HT-29 (cell line): Measurements from ENCODE around the gene CRYBB1. TPM values are rescaled to one million over a fixed set of nuclear protein-coding genes. Genes with fewer than 3 reads are reported as not detected.
A peak's percentile ranks its signal among the peaks of the same experiment; 100 is the strongest.

ENCODE experiments used
- DNase-seq: peaks from one replicate; pipeline ENCODE4 v3.0.0-alpha.2; 2015; ENCODE audit warnings: low spot score
- total RNA-seq: library from RNA; depleted of rRNA; stranded (reverse); fragments of >200 nt; shearing (Covaris generic); gene quantifications from 2 replicates; pipeline ENCODE4 v1.2.3, GENCODE V29; 2014

CRYBB1 gene
- total RNA-seq, 1 experiment from 2014 or later = not detected

GRCh38 chr22:26606611-26607010 lies 11.2 kb downstream of the CRYBB1 start:
- no peak for DNase-seq

- DNase-seq = no peak
Measured at GRCh38 chr22:26604368-26604767, 13.5 kb downstream of the CRYBB1 start.

- DNase-seq = no peak
Measured at GRCh38 chr22:26602127-26602526, 15.7 kb downstream of the CRYBB1 start.

GRCh38 chr22:26601726-26602125 lies 16.1 kb downstream of the CRYBB1 start:
- no peak for DNase-seq

- DNase-seq = no peak
Measured at GRCh38 chr22:26599505-26599904, 18.3 kb downstream of the CRYBB1 start.

GRCh38 chr22:26597480-26597879 lies 20.3 kb downstream of the CRYBB1 start:
- DNase-seq = no peak

- DNase-seq = no peak
Measured at GRCh38 chr22:26597026-26597425, 20.8 kb downstream of the CRYBB1 start.

- DNase-seq = no peak
Measured at GRCh38 chr22:26593763-26594162, 24.1 kb downstream of the CRYBB1 start.

GRCh38 chr22:26592421-26592891 lies 25.4 kb downstream of the CRYBB1 start:
- peak; percentile 39 for DNase-seq

GRCh38 chr22:26589845-26590736 lies 27.7 kb downstream of the CRYBB1 start, which contains the start of gene TPST2:
Gene TPST2, minus strand, starts transcription at chr22:26590132. Its CDS starts 48,502 bp downstream, at chr22:26541630.
- peak; percentile 57 for DNase-seq

- peak; percentile 25 for DNase-seq
Measured at GRCh38 chr22:26589367-26589844, 28.4 kb downstream of the CRYBB1 start.

GRCh38 chr22:26588729-26589366 lies 29.0 kb downstream of the CRYBB1 start:
- no peak for DNase-seq

GRCh38 chr22:26587991-26588613 lies 29.7 kb downstream of the CRYBB1 start:
- DNase-seq = no peak

GRCh38 chr22:26586556-26587325 lies 31.1 kb downstream of the CRYBB1 start:
- DNase-seq = no peak

GRCh38 chr22:26585104-26585790 lies 32.6 kb downstream of the CRYBB1 start:
- DNase-seq = no peak

- no peak for DNase-seq
Measured at GRCh38 chr22:26584010-26584409, 33.8 kb downstream of the CRYBB1 start.

GRCh38 chr22:26581633-26582168 lies 36.1 kb downstream of the CRYBB1 start:
- DNase-seq = no peak

GRCh38 chr22:26581026-26581425 lies 36.8 kb downstream of the CRYBB1 start:
- DNase-seq = no peak

GRCh38 chr22:26580240-26580962 lies 37.4 kb downstream of the CRYBB1 start:
- DNase-seq = no peak
